PFSK-1 (cell line): Measurements from ENCODE around the gene PLOD2.

Source experiments
- FOXP2 ChIP-seq: optimal IDR thresholded peaks from 2 replicates; pipeline ENCODE3; 2011; ENCODE audit warnings: borderline replicate concordance, control low read depth, inconsistent platforms; ENCODE audit not compliant: insufficient read depth; ENCODE audit errors: extremely low read length, extremely low read depth
- POLR2AphosphoS5 ChIP-seq: IDR thresholded peaks from 2 replicates; pipeline ENCODE4 v1.6.1; 2012; ENCODE audit warnings: low read depth, mild to moderate bottlenecking, control low read depth, low read length, moderate library complexity
- REST ChIP-seq, 2 experiments: IDR thresholded peaks; 2 replicates each; pipeline versions ENCODE4 v1.6.1 to v1.8.0; 2011 to 2012; ENCODE audit warnings: low read depth in 2 of 2, low read length in 2 of 2, control low read depth in 1 of 2, inconsistent platforms in 1 of 2, mild to moderate bottlenecking in 1 of 2, moderate library complexity in 1 of 2; ENCODE audit not compliant: insufficient read depth in 1 of 2
- SIN3A ChIP-seq: IDR thresholded peaks from 2 replicates; pipeline ENCODE4 v1.6.1; 2012; ENCODE audit warnings: mild to moderate bottlenecking, low read length, moderate library complexity, borderline replicate concordance; ENCODE audit not compliant: insufficient read depth
- TAF1 ChIP-seq: IDR thresholded peaks from 2 replicates; pipeline ENCODE4 v1.6.1; 2012; ENCODE audit warnings: low read length, control low read depth, borderline replicate concordance; ENCODE audit not compliant: insufficient read depth

DNA sequence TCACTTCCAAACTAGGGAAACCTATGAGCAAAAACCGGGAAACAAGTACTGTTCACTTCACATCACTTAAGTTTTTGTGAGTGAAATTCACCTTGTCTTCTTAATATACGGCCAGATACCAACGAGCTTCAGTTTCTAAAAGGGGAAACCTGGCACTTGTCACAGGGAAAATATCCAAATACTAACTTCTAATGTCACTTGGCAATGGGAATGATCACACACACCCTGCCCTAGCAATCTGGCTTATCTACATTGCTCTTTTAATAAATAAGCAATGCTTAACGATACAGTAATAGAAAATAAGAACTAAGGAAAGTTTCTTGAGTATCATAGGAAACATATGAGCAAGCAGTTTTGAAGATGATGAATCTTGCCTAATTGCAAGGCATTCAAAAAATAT, 34.6 kb upstream of the PLOD2 start:
- no peak for TF ChIP-seq POLR2AphosphoS5
- TF ChIP-seq REST (IDR thresholded peaks at IDR 0.05; ENCODE audit: insufficient read depth in 1 of 2, low read depth in 2 of 2, low read length in 2 of 2), result no peak
- no peak for TF ChIP-seq TAF1
- no peak for TF ChIP-seq SIN3A
- TF ChIP-seq FOXP2, result no peak
